ENCODE measurements around the gene IQCH. TPM values are rescaled to one million over a fixed set of nuclear protein-coding genes. Genes with fewer than 3 reads are reported as not detected.

Gene IQCH
- total RNA-seq, 2 donors from 2014 or later, result 1.6 to 6.7 TPM

DNA sequence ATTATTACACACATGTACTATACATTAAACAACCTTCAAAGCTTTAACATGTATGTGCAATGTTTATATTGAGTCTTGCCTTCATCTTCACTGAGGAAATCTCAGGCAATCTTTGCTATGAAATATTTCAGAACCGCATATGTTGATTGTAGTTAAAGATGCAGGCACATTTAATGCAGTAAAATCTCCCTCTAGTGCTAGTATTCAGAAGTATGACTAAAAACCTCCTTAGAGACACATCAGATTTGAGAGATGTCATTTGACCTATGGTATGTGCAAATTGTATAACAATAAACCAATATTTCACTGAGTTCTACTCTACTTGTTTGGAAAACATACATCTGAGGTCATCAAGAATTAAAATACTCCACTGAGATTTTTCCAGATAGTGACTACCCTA is 142.6 kb downstream of the IQCH start:
- no peak overlapping the region for H3K27ac ChIP-seq
- no peak overlapping the region for H3K4me3 ChIP-seq
- no peak for DNase-seq
- H3K36me3 ChIP-seq (replicated peaks in 1 of 2; ENCODE audit: insufficient read depth in 1 of 2, low read depth in 2 of 2), result no peaks in the 10 kb centered on the region
- TF ChIP-seq POLR2A (IDR thresholded peaks at IDR 0.05), result no peak
- TF ChIP-seq, protein P1, sequence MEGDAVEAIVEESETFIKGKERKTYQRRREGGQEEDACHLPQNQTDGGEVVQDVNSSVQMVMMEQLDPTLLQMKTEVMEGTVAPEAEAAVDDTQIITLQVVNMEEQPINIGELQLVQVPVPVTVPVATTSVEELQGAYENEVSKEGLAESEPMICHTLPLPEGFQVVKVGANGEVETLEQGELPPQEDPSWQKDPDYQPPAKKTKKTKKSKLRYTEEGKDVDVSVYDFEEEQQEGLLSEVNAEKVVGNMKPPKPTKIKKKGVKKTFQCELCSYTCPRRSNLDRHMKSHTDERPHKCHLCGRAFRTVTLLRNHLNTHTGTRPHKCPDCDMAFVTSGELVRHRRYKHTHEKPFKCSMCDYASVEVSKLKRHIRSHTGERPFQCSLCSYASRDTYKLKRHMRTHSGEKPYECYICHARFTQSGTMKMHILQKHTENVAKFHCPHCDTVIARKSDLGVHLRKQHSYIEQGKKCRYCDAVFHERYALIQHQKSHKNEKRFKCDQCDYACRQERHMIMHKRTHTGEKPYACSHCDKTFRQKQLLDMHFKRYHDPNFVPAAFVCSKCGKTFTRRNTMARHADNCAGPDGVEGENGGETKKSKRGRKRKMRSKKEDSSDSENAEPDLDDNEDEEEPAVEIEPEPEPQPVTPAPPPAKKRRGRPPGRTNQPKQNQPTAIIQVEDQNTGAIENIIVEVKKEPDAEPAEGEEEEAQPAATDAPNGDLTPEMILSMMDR (IDR thresholded peaks at IDR 0.05), result no peak
- H3K27me3 ChIP-seq, result no peaks in the 10 kb centered on the region
- no peaks in the 10 kb centered on the region for H3K4me1 ChIP-seq
- intact Hi-C loops (cut with DNase I), result no loop called here
- H3K9me3 ChIP-seq, result no peaks in the 10 kb centered on the region
- ATAC-seq, result no peak
- 66 to 72% methylated on average over 1 of the region's 1 CpG for WGBS, 2 donors

DNA sequence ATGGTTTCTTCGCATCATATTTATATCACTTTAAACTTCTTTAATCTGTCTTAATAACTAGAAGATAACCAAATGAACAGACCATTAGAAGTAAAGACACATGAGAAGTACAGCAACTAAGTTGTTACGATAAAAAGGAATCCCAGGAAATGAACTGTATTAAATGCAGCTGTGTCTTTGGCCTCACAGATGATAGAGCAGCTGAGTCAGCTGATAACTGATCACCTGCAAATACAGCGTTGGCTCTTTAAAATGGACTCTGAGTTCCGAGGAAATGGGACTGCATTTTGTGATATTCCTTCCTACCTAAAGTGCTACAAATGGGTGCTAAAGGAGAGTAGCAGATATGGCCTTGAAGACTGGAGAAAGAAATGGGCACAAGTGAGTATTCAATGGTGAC is 145.3 kb downstream of the IQCH start:
- Histone ChIP-seq H3K9me3 (no peaks in the 10 kb centered on the region), H3K36me3 (replicated peaks in 1 of 2; ENCODE audit: insufficient read depth in 1 of 2, low read depth in 2 of 2) (no peaks in the 10 kb centered on the region), H3K27me3 (no peaks in the 10 kb centered on the region), H3K4me1 (no peaks in the 10 kb centered on the region), H3K4me3 (no peak overlapping the region), H3K27ac (no peak overlapping the region)
- intact Hi-C loops (cut with DNase I), result no loop called here
- ATAC-seq (peak; percentile 60), DNase-seq (peak in 3 of 4 donors; percentile 13 to 28 (median 23))
- no peak for TF ChIP-seq POLR2A (IDR thresholded peaks at IDR 0.05)
- TF ChIP-seq, protein P1 (IDR thresholded peaks at IDR 0.05), result no peak
- 37 to 55% methylated on average over 4 of the region's 4 CpGs for WGBS, 2 donors

DNA sequence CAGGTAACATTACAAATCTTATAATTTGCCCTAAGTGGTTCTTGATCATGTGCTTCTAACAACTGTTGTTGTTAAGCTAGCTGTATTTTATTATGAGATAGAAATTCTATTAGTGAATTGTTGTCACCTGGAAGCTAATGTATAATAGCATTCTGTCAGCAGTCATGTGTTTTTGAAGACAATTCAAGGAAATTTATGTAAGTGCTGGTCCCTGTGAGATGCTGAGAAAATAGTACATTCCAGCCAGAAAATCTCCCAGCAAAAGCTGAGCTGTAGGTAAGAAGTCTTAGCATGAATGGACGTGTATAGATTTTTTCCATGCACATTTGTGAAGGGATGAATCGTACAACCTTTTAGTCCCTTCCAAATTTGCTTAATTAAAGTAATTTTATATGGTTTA is 146.3 kb downstream of the IQCH start:
- ATAC-seq (no peak), DNase-seq (no peak)
- 87 to 90% methylated on average over 2 of the region's 2 CpGs for WGBS, 2 donors
- Histone ChIP-seq H3K27me3 (no peaks in the 10 kb centered on the region), H3K9me3 (no peaks in the 10 kb centered on the region), H3K4me1 (no peaks in the 10 kb centered on the region), H3K4me3 (no peak overlapping the region), H3K36me3 (replicated peaks in 1 of 2; ENCODE audit: insufficient read depth in 1 of 2, low read depth in 2 of 2) (no peaks in the 10 kb centered on the region), H3K27ac (no peak overlapping the region)
- intact Hi-C loops (cut with DNase I), result no loop called here
- TF ChIP-seq, protein P1 (IDR thresholded peaks at IDR 0.05), result no peak
- no peak for TF ChIP-seq POLR2A (IDR thresholded peaks at IDR 0.05)

DNA sequence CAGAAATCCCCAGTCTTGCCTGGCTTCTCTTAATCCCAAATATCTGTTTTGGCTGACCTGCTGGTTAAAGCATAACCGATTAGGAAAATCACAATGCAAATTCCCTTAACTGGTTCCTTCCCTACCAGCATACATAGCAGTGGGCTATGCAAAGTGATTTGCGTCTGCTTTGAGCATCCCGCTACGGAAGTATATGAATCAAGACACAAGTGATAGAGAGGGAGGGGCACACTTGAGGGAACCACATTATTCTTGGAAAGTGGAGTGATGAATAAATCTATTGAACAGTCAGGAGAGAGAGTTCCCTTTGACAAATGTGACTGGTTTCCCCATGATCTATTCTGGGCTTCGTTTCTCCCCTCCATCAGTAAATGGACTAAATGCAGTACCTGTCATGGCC is 146.8 kb downstream of the IQCH start:
- Histone ChIP-seq H3K9me3 (no peaks in the 10 kb centered on the region), H3K36me3 (replicated peaks in 1 of 2; ENCODE audit: insufficient read depth in 1 of 2, low read depth in 2 of 2) (no peaks in the 10 kb centered on the region), H3K27ac (no peak overlapping the region), H3K27me3 (no peaks in the 10 kb centered on the region), H3K4me3 (no peak overlapping the region), H3K4me1 (no peaks in the 10 kb centered on the region)
- intact Hi-C loops (cut with DNase I), result no loop called here
- ATAC-seq (no peak), DNase-seq (no peak)
- no peak for TF ChIP-seq POLR2A (IDR thresholded peaks at IDR 0.05)
- TF ChIP-seq, protein P1 (IDR thresholded peaks at IDR 0.05), result no peak
- WGBS, 2 donors, result 74 to 77% methylated on average over 5 of the region's 5 CpGs

DNA sequence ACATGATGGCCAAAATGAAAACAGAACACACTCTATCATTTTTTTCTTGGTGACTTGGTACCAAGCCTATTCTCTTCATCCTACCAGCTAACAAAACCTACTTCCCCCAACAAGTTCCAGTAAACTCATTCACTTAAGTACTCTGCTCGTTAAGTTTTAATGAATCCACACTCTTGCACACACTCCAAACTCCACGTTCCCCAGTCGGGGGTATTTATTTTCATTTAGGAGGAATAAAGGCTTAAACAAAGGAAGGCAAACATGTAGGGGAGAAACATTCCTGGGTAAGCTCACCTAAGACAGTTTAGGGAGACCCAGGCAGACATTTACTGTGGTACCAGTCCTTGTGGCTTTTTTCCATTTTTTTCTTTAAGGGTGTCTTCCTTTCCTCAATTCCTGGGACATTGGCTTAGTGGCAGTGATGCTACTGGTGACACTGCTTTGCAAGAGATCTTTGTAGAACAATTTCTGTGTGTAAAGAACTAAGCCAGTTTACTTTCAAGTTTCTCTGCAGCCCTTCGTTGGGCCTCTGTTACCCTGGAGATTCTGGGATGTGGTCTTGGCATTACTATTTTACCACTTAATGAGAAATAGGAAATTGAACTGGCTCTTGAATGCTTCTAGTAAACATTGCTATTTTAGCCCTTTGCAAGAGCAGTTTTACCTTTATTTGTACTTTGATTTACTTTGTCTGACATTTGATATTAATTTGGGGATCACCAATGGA is 149.0 kb downstream of the IQCH start:
- Histone ChIP-seq H3K27ac (no peak overlapping the region), H3K4me3 (no peak overlapping the region), H3K9me3 (no peaks in the 10 kb centered on the region), H3K36me3 (replicated peaks in 1 of 2; ENCODE audit: insufficient read depth in 1 of 2, low read depth in 2 of 2) (no peaks in the 10 kb centered on the region), H3K4me1 (peaks cover 7% of the 10 kb centered on the region), H3K27me3 (no peaks in the 10 kb centered on the region)
- ATAC-seq (no peak), DNase-seq (no peak)
- whole genome bisulfite sequencing, 2 donors, result 78 to 80% methylated on average over 4 of the region's 4 CpGs
- intact Hi-C loops (cut with DNase I), result no loop called here
- TF ChIP-seq POLR2A (IDR thresholded peaks at IDR 0.05), result no peak
- TF ChIP-seq, protein P1 (IDR thresholded peaks at IDR 0.05), result no peak

Measured in body of pancreas (tissue), 4 donors.